ENCODE measurements around the gene OR6F1.

DNA sequence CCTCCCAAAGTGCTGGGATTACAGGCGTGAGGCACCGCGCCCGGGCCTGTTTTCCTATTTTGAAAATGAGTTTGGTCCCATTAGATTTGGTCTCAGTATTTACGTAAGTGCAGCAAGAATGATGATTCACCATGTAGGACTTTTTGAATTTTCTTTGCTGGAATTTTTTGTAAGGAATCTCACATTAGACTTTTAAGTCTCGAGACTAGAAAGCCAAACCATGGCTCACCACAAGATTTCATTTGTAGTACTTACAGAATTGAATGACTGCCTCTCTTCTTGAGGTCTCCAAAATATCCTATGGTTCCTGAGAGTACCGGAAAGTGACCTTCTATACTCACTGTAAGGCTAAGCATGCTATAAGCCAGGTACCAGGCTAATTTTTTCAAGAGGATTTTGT lies 31.2 kb upstream of the OR6F1 start:
- no peak for TF ChIP-seq EZH2 (IDR thresholded peaks at IDR 0.05; ENCODE audit: borderline replicate concordance, insufficient read depth, low read depth, low read length, poor library complexity, severe bottlenecking)
- TF ChIP-seq, protein P1, sequence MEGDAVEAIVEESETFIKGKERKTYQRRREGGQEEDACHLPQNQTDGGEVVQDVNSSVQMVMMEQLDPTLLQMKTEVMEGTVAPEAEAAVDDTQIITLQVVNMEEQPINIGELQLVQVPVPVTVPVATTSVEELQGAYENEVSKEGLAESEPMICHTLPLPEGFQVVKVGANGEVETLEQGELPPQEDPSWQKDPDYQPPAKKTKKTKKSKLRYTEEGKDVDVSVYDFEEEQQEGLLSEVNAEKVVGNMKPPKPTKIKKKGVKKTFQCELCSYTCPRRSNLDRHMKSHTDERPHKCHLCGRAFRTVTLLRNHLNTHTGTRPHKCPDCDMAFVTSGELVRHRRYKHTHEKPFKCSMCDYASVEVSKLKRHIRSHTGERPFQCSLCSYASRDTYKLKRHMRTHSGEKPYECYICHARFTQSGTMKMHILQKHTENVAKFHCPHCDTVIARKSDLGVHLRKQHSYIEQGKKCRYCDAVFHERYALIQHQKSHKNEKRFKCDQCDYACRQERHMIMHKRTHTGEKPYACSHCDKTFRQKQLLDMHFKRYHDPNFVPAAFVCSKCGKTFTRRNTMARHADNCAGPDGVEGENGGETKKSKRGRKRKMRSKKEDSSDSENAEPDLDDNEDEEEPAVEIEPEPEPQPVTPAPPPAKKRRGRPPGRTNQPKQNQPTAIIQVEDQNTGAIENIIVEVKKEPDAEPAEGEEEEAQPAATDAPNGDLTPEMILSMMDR (IDR thresholded peaks at IDR 0.05), result no peak
